ENCODE results near the gene PHF20. TPM values are rescaled to one million over a fixed set of nuclear protein-coding genes. Genes with fewer than 3 reads are reported as not detected.
"Not testable (repeated sequence)": the region's sequence is repeated elsewhere in the genome, so short reads cannot be mapped to it uniquely, and the experiment has no call there.

Gene PHF20
- total RNA-seq, 4 donors from 2014 or later, result 30.5 to 53.3 (median 33.4) TPM

DNA sequence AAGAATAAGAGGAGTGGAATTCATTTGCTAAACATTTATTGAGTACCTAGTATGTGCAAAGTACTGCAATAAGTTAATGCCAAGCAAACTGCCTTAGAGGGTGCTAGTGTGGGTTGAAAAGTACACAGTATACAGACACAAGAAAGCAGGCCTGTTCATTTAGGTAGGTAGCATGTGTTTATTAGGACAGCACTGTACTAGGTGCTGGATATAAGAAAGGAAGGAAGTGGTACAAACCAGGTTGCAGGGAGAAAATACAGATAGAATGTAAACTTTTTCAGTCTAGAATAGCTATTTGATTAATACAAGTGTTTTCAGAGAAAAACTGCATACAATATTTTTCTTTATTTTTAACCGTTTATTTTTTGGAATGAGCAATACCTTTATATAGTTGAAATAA is 68.1 kb downstream of the PHF20 start:
- no peak for DNase-seq (ENCODE audit: low spot score in 2 of 2)
- no peak overlapping the region for H3K4me3 ChIP-seq (ENCODE audit: low read depth, poor library complexity, severe bottlenecking)
- no peak for TF ChIP-seq POLR2A (IDR thresholded peaks at IDR 0.05)
- TF ChIP-seq, protein P1, sequence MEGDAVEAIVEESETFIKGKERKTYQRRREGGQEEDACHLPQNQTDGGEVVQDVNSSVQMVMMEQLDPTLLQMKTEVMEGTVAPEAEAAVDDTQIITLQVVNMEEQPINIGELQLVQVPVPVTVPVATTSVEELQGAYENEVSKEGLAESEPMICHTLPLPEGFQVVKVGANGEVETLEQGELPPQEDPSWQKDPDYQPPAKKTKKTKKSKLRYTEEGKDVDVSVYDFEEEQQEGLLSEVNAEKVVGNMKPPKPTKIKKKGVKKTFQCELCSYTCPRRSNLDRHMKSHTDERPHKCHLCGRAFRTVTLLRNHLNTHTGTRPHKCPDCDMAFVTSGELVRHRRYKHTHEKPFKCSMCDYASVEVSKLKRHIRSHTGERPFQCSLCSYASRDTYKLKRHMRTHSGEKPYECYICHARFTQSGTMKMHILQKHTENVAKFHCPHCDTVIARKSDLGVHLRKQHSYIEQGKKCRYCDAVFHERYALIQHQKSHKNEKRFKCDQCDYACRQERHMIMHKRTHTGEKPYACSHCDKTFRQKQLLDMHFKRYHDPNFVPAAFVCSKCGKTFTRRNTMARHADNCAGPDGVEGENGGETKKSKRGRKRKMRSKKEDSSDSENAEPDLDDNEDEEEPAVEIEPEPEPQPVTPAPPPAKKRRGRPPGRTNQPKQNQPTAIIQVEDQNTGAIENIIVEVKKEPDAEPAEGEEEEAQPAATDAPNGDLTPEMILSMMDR (IDR thresholded peaks at IDR 0.05), result no peak
- WGBS, 2 donors, result 76 to 82% methylated on average over 1 of the region's 1 CpG
- intact Hi-C loops (cut with DNase I; ENCODE audit: low total_unique reads), result no loop called here

DNA sequence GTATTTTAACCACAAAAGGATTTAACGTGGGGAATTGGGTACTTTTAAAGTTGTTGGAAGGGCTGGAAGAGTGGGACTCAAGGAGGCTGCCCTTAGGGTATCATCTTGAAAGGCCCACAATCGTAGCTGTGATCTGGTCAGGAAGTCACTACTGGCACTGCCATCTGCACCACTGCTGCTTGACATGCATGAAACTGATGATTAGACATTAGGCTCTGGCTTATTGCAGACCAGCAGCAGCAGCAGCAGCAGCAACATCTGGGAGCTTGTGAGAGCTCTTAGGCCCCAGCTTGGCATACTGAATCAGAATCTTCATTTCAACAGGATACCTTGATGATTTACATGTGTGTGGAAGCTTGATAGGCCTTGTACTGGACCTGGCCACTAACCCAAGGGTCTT is 68.6 kb downstream of the PHF20 start:
- whole genome bisulfite sequencing, 2 donors, result 42 to 51% methylated on average over 2 of the region's 2 CpGs

DNA sequence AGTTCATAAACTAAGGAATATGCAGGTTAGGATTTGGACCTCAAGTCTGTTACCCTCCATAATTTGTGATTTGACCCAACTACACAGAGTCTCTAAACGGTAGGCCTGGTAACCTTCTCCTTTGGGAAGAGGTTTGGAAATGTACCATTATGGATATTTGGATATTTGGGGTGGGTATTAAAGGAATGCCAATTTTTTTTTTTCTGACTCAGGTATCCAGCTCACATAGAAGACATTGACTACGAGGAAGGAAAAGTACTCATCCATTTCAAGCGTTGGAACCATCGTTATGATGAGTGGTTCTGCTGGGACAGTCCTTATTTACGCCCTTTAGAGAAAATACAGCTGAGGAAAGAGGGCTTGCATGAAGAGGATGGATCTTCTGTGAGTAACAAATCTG is 70.5 kb downstream of the PHF20 start:
- TF ChIP-seq, protein P1 (IDR thresholded peaks at IDR 0.05), result no peak
- TF ChIP-seq POLR2A (IDR thresholded peaks at IDR 0.05), result no peak
- 96 to 97% methylated on average over 5 of the region's 5 CpGs for WGBS, 2 donors
- intact Hi-C loops (cut with DNase I; ENCODE audit: low total_unique reads), result no loop called here
- H3K4me3 ChIP-seq (ENCODE audit: low read depth, poor library complexity, severe bottlenecking), result no peak overlapping the region
- no peak for DNase-seq (ENCODE audit: low spot score in 2 of 2)

More for the DNA sequence above, 68.6 kb downstream of the PHF20 start:
- TF ChIP-seq, protein P1 (IDR thresholded peaks at IDR 0.05), result no peak
- no peak for TF ChIP-seq POLR2A (IDR thresholded peaks at IDR 0.05)
- intact Hi-C loops (cut with DNase I; ENCODE audit: low total_unique reads), result no loop called here
- peak in 1 of 2 donors; percentile 79 for DNase-seq (ENCODE audit: low spot score in 2 of 2)
- no peak overlapping the region for H3K4me3 ChIP-seq (ENCODE audit: low read depth, poor library complexity, severe bottlenecking)

DNA sequence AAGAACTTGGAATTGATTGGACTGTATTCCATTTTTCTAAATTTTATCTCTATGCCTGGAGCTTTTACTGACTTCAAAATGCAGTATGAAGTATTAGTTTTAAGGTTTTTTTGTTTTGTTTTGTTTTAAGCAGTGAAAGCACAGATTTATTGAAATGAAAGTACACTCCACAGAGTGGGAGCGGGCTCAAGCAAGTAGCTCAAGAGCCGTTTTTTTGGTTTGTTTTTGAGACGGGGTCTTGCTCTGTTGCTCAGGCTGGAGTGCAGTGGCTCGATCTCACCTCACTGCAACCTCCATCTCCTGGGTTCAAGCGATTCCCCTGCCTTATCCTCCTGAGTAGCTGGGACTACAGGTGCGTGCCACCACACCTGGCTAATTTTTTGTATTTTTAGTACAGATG is 72.1 kb downstream of the PHF20 start:
- intact Hi-C loops (cut with DNase I; ENCODE audit: low total_unique reads); H3K4me3 ChIP-seq (ENCODE audit: low read depth, poor library complexity, severe bottlenecking): not testable (repeated sequence)
- WGBS, 2 donors, result 96 to 98% methylated on average over 6 of the region's 6 CpGs
- peak in 1 of 2 donors; percentile 3 for DNase-seq (ENCODE audit: low spot score in 2 of 2)

DNA sequence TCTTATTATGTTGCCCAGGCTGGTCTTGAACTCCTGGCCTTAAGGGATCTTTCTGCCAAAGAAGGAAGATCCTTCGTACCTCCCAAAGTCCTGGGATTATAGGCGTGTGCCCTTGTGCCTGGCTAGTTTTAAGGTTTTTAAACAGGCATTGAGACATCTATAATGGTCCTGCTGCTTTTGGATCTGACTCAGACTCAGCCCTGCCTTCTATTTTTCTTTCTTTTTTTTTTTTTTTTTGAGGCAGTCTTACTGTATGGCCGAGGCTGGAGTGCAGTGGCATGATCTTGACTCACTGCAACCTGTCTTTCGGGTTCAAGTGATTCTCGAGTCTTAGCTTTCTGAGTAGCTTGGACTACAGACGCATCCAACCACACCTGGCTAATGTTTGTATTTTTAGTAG is 73.7 kb downstream of the PHF20 start:
- DNase-seq (ENCODE audit: low spot score in 2 of 2), result peak in 1 of 2 donors; percentile 10
- TF ChIP-seq, protein P1 (IDR thresholded peaks at IDR 0.05), result no peak
- no peak for TF ChIP-seq POLR2A (IDR thresholded peaks at IDR 0.05)
- intact Hi-C loops (cut with DNase I; ENCODE audit: low total_unique reads), result no loop called here
- 90 to 92% methylated on average over 6 of the region's 6 CpGs for WGBS, 2 donors
- no peak overlapping the region for H3K4me3 ChIP-seq (ENCODE audit: low read depth, poor library complexity, severe bottlenecking)

DNA sequence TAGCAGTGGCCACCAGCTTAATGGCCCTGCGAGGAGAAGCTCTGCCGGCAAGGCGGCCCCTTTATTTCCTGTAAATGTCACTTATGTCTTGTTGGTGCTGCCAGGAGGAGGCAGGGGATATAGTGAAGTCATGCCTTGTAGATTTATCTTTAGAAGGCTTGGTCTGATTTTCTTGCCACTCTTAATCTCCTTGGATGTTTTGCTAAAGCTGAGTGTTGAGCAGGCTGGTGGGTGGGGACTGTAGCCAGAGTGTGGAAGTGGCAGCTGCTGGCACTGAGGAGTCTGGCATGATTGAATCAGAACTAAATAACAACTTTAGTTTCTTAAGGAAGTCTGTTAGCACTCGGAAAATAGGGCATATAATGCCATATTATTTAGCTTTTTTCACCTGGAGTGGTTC is 77.9 kb downstream of the PHF20 start:
- 48 to 66% methylated on average over 4 of the region's 4 CpGs for WGBS, 2 donors
- intact Hi-C loops (cut with DNase I; ENCODE audit: low total_unique reads), result no loop called here
- TF ChIP-seq, protein P1 (IDR thresholded peaks at IDR 0.05), result no peak
- TF ChIP-seq POLR2A (IDR thresholded peaks at IDR 0.05), result no peak
- no peak overlapping the region for H3K4me3 ChIP-seq (ENCODE audit: low read depth, poor library complexity, severe bottlenecking)
- no peak for DNase-seq (ENCODE audit: low spot score in 2 of 2)

DNA sequence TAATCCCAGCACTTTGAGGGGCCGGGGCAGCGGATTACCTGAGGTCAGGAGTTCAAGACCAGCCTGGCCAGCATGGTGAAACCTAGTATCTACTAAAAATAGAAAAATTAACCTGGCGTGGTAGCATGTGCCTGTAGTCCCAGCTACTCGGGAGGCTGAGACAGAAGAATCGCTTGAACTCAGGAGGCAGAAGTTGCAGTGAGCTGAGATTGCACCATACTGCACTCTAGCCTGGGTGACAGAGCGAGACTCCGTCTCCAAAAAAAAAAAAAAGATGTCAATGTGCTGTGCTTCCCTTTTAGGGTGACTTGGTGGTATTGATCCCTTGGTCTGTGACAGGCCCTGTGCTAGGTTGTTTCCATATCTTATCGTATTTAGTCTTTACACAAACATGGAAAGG is 79.8 kb downstream of the PHF20 start:
- intact Hi-C loops (cut with DNase I; ENCODE audit: low total_unique reads), result loop anchor here (2.0 kb wide), 1 partner anchor 43 kb away; no protein-coding TSS in a partner anchor
- H3K4me3 ChIP-seq (ENCODE audit: low read depth, poor library complexity, severe bottlenecking); DNase-seq (ENCODE audit: low spot score in 2 of 2): not testable (repeated sequence)
- 92 to 93% methylated on average over 8 of the region's 8 CpGs for WGBS, 2 donors

Measured in lower leg skin (tissue), 4 donors.